Esophagus squamous epithelium (tissue), 4 donors: Measurements from ENCODE around the gene ADA.
"Not testable (repeated sequence)": the region's sequence is repeated elsewhere in the genome, so short reads cannot be mapped to it uniquely, and the experiment has no call there.

Source experiments
- CTCF ChIP-seq, 6 experiments: fragments of 450-650 bp in 4 of 6; fragments of 200-600 bp in 2 of 6; sonication (generic) in 2 of 6; IDR thresholded peaks; one replicate each; pipeline ENCODE4 v1.5.1; 2016 to 2019; ENCODE audit warnings: antibody characterized with exemption in 6 of 6, mild to moderate bottlenecking in 4 of 6, moderate library complexity in 4 of 6
- POLR2A ChIP-seq, 4 donors: fragments of 450-650 bp; IDR thresholded peaks; one replicate each; pipeline ENCODE4 v1.6.1; 2017; ENCODE audit warnings: antibody characterized with exemption in 4 of 4, mild to moderate bottlenecking in 4 of 4, moderate library complexity in 3 of 4

- TF ChIP-seq CTCF, POLR2A (IDR thresholded peaks at IDR 0.05): not testable (repeated sequence)
Measured at GRCh38 chr20:44697041-44697440, 45.5 kb upstream of the ADA start.
